ENCODE measurements around the gene ZZZ3.

- TF ChIP-seq EZH2 (IDR thresholded peaks at IDR 0.05), result no peak
- TF ChIP-seq CTCF (IDR thresholded peaks at IDR 0.05), result no peak
- no peak for TF ChIP-seq EZH2phosphoT487 (IDR thresholded peaks at IDR 0.05)
These were observed 2.3 kb downstream of the ZZZ3 start for GRCh38 chr1:77680173-77680572.
